ENCODE data around the gene NKX6-1. TPM values are rescaled to one million over a fixed set of nuclear protein-coding genes. Genes with fewer than 3 reads are reported as not detected.

The NKX6-1 gene
- total RNA-seq, 1 experiment from 2014 or later, result 0.74 TPM

DNA sequence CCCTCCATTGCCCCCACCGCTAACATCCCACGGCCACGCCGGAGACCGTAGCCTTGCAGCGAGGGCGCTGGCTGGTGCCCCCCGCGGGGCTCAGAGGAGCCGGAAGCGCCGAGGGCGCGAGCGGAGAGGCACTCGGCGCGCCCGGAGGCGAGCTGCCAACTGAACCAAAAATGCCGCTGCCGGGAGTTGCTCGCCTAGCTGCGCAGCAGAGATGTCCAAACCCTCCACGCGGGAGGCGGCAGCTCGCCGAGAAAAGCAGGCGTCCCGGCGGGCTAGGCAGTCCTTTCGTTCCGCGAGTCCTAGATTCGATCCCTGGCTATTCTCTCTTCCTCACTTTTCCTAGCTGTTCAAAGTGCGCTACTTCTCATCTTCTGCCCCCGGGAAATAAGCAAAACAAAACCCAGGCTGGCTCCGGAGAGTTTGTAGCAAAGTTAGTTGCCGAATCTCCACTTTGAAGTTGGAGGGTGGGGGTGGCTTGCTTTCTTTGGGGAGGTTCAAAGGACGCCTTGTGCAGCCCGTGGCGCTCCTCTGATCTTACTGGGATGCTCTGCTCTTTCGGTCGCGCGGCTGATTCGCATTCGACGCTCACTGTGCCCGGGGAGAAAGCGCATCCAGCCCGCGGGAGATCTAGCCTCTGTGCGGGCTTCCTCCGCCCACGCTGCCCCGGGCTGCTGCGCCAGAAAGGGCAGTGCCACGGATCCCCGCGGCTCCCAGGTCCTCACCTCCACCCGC lies 723 bp downstream of the NKX6-1 start:
- peak; percentile 41 for DNase-seq (ENCODE audit: low read depth)

GRCh38 chr4:84497504-84498202 lies 1.4 kb downstream of the NKX6-1 start:
- no peak for DNase-seq (ENCODE audit: low read depth)

DNA sequence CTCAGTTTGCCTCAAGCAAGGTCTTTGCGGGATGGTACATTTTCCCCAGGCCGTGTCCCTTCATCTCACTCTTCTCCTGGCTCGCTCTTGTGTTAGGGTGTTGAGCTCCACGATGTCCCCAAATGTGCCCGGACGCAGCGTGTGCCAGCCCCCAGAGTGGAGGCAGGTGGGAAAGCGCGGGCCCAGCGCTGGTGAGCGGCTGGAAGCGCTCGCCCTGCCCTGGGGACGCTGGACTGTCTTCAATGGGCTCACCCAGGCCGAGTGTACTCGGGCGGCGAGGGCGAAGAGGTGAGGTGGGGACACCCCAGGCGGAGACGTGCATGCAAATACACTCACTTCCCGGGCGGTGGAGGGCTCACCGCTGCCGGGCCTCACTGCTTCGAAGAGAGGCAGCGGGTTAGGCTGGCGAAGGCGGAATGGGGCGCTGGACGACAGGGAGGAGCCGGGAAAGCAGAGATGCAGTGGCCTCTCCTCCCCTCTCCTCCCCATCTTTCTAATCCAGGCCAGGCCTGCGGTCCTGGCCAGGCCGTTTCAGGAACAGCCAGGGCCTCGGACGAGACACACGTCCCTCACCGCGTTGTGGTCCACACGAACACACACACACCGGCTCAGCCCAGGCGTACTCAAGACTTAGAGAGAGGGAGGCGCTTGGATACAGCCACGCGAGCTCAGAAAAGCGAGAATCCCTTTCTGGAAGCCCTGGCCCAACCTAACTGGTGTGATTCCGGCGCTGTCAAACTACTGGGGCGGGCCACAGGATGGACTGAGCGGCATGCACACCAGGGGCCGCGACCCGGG lies 2.2 kb downstream of the NKX6-1 start:
- no peak for DNase-seq (ENCODE audit: low read depth)

DNA sequence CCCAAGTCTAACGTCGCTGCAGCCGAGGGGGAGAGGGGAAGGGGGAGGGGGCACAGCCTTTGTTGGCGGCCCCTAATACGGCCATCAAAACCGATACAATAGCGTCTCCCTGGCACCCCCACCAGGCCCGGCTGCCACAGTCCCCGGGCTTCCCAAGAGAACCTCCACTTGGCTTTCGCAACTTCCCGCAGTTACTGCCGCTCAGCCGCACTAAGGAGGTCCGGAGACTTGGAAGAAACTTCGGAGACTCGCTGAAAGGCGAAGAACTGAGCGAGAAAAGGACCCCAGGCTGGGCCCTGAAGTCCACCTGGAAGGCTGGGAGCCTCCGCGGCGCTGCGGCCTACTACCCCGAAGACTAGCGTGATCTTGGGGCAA lies 2.8 kb downstream of the NKX6-1 start:
- DNase-seq (ENCODE audit: low read depth), result no peak

- no peak for DNase-seq (ENCODE audit: low read depth)
Measured at GRCh38 chr4:84495794-84496261, 3.3 kb downstream of the NKX6-1 start.

DNA sequence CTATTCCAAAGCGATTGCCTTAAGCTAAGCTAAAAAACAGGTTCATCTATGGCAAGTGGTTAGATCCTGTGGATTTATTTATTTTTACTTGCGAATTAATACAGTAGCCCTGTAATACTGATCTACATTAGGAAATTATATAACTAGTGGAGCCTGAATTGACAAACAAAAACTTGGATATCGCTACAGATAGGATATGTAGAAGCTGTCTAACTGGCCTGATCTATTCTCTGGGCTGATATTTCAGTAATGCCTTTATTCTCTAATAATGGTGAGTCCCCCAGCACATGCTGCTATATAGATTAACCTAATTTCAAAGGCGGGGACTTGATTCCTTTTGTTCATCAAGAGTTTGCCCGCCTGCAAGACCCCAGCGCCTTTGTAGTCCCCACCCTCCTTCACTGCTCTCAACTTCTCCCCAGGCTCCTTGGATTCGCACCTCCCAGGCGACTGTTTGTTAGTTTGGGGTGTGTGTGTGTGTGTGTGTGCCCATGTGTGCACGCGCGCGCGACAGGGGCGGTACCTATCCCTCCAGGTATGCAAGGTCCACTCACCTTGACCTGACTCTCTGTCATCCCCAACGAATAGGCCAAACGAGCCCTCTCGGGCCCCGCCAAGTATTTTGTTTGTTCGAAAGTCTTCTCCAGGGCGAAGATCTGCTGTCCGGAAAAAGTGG lies 3.8 kb downstream of the NKX6-1 start:
- no peak for DNase-seq (ENCODE audit: low read depth)

DNA sequence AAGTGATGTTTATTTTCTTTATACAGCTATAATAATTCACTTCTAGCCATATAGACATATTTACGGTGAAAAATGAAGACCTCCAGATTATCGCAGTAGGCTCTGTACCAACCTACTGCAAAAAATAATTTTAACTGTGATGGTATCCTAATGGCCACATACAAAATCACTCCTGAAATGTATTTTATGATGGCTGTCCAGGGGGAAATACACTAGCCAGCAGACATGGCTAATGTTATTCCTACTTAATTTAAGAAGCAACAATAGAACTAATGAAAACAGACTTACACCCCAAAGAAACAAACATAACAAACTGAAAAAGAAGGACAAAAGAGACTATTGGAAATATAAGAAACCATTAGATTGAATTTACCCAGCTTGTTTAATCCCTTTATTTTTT lies 4.6 kb downstream of the NKX6-1 start:
- no peak for DNase-seq (ENCODE audit: low read depth)

DNA sequence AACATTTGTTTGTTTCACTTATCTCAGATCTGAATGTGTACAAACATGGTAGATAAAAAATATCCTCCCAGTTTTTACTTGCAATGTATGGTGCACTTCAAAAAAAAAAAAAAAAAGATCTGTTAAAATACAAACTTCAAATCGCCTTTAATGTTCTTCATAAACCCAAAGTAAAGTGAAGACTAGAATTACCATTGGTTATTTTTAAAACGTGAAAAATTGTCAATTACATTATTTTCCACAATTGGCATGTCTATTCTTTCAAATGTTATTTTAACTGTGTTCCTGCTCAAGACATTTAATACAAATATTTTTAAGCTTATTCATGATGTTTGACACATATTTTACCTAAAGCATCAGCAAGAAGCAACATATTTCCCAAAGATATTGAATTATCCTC lies 5.0 kb downstream of the NKX6-1 start:
- DNase-seq (ENCODE audit: low read depth), result no peak

DNA sequence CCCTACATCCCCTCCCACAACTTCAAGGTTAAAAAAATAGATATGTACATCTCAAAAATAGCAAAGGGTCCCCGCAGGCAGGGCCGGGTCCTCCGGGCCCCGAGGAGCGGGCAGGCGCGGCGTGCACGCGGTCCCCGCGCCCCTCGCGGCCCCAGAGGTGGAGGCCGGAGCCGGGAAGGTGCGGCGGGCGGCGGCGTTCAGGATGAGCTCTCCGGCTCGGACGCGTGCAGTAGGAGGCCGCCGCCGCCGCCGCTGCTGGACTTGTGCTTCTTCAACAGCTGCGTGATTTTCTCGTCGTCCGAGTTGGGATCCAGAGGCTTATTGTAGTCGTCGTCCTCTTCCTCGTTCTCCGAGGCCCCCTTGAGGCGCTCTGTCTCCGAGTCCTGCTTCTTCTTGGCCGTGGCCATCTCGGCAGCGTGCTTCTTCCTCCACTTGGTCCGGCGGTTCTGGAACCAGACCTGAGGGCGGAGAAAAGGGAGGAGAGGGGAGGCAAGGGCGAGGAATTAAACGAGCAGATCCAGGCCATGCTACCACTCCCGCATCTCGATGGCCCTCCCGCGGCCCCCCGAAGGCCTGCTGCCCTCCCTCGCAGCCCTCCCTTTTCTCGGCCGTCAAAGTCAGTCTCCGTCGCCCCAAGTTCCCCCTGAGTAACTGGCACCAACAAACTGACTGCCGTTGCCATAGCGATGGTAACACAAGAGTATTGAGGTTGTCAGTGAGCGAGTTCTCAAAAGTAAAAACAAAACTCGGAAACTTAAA lies 5.8 kb downstream of the NKX6-1 start:
- no peak for DNase-seq (ENCODE audit: low read depth)

- DNase-seq (ENCODE audit: low read depth), result no peak
Measured at GRCh38 chr4:84492737-84493091, 6.4 kb downstream of the NKX6-1 start.

DNA sequence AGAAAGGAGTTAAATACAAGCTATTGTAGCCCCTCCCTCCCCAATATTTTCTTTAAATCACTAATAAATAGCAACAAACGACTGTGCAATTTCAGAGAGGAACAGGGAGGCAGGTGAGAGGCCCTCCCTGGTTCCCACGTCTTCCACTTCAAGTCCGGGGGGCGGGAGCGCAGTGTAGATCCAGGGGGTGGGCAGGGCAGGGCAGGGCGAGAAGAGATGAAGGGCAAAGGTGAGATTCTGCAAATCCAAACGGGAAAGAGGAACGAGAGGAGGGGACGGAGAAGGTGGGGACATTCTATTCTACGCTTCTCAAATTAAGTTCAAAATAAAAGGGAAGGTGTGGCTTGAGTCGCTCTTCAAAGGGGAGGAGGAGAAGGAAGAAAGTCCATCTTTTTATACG lies 6.8 kb downstream of the NKX6-1 start:
- no peak for DNase-seq (ENCODE audit: low read depth)

DNA sequence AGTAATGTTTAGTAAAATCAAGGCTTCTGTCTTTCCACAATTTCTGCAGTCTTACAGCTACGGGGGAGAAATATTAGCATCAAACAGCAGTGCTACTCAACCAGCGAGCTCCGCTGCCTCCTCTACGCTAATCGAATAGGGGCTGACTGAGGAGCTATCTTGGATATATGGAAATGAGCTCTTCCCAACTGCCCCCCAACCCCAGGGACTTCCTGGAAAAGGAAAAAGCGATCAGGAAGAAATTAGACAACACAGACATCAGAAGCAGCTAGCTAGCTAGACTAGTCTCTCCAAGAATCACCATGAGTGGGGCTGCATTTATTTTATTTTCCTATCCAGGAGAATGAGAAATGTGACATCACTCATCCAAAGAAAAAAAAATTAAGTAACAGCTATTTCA lies 7.6 kb downstream of the NKX6-1 start:
- DNase-seq (ENCODE audit: low read depth), result no peak

GRCh38 chr4:84490663-84491062 lies 8.4 kb downstream of the NKX6-1 start:
- DNase-seq (ENCODE audit: low read depth), result no peak

DNA sequence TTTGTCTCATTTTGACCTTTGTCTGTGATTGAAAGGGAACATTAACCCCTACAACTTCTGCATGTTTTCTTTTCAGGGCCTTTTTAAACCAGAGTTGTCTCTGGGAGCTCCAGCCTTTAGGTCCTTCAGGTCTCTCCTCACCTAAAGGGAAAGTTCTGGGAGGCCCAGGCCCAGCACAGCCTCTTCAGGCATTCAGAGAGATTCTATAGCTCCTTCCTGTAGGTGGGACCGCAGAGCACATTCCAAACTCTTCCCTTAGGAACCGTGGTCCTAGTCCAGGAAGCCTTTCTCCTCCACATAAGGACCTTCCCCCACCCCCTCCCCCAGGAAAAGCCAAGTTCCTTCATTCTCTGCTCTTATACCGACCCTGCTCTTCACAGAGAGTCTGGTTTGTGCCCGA lies 14.9 kb downstream of the NKX6-1 start:
- no peak for DNase-seq (ENCODE audit: low read depth)

GRCh38 chr4:84483688-84484087 lies 15.4 kb downstream of the NKX6-1 start:
- DNase-seq (ENCODE audit: low read depth), result no peak

DNA sequence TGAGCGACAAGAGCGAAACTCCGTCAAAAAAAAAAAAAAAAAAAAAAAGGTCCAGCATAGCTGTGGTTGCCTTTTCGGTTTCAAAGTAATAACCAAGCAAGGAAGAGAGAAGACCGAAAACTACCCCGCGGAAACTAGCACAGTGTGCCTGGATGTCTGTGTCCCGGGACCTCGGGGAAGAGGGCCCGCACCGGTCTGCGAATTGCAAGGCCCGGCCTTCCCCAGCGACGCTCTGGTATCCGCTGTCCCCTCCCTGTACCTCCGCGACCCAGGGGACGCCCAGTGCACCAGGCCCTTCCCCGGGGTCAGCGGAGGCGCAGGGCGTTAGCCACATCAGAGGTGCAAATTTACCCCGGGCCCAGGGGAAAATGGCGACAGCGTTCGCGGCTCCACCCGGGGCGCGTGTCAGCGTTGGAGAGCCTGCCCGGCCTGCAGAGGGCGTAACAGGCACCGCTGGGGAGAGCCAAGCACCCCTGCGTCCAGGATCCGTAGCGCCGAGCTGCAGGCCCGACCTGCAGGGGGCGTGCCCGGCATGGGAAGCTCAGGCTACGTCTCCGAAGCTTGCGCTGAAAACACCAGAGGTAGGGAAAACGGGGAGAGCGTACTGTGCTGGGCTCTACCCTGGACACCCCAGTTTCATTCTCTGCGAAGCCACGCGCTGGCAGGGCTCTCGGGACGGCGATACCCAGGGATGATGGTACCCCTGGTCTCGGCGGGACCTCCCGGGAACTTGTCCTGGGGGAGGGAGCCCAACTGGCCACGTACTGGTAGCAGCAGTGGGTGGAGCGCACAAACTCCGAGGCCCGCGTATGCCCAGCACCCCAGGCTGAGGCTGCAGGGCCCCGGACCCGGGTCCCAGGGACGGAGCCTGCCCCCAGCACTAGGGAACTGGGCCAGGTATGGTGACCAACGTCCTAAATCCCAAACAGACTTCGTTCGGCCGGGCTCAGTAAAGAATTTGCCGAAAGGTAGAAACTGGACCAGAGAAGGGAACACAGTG lies 16.2 kb downstream of the NKX6-1 start:
- no peak for DNase-seq (ENCODE audit: low read depth)

GRCh38 chr4:84481860-84482245 lies 17.2 kb downstream of the NKX6-1 start:
- DNase-seq (ENCODE audit: low read depth), result no peak

GRCh38 chr4:84481077-84481859 lies 17.8 kb downstream of the NKX6-1 start:
- DNase-seq (ENCODE audit: low read depth), result no peak

- DNase-seq (ENCODE audit: low read depth), result no peak
Measured at GRCh38 chr4:84480082-84480481, 19.0 kb downstream of the NKX6-1 start.

Data from M059J (cell line).